Vagina (tissue), 2 donors: Measurements from ENCODE around the gene MT1E. TPM values are rescaled to one million over a fixed set of nuclear protein-coding genes. Genes with fewer than 3 reads are reported as not detected.
"Not testable (repeated sequence)": the region's sequence is repeated elsewhere in the genome, so short reads cannot be mapped to it uniquely, and the experiment has no call there.

Source experiments
- DNase-seq, 2 donors: peaks; one replicate each; pipeline ENCODE4 v3.0.0-alpha.2; 2017; ENCODE audit errors: extremely low spot score in 2 of 2
- H3K27ac ChIP-seq: fragments of 200-600 bp; sonication (generic); one replicate; pipeline ENCODE4 v1.5.1; 2019
- H3K27me3 ChIP-seq: fragments of 200-600 bp; sonication (generic); one replicate; pipeline ENCODE4 v1.5.1; 2019
- H3K36me3 ChIP-seq, 2 donors: fragments of 200-600 bp; sonication (generic); one replicate each; pipeline ENCODE4 v1.5.1; 2017 to 2019
- H3K4me1 ChIP-seq: fragments of 200-600 bp; sonication (generic); one replicate; pipeline ENCODE4 v1.5.1; 2019
- H3K4me3 ChIP-seq, 2 donors: fragments of 200-600 bp; sonication (generic); 1 replicate in 1 of 2; 2 replicates in 1 of 2; pipeline ENCODE4 v1.5.1; 2016 to 2019
- H3K9me3 ChIP-seq: fragments of 200-600 bp; sonication (generic); one replicate; pipeline ENCODE4 v1.5.1; 2019
- CTCF ChIP-seq, 3 experiments: fragments of 450-650 bp in 2 of 3; fragments of 200-600 bp in 1 of 3; sonication (generic) in 1 of 3; IDR thresholded peaks; one replicate each; pipeline ENCODE4 v1.5.1; 2017 to 2019; ENCODE audit warnings: antibody characterized with exemption in 3 of 3, mild to moderate bottlenecking in 2 of 3, moderate library complexity in 2 of 3
- POLR2A ChIP-seq, 2 donors: fragments of 450-650 bp; IDR thresholded peaks; one replicate each; pipeline ENCODE4 v1.6.1; 2017; ENCODE audit warnings: antibody characterized with exemption in 2 of 2, mild to moderate bottlenecking in 2 of 2, moderate library complexity in 2 of 2
- POLR2AphosphoS5 ChIP-seq, 2 donors: sonication (generic); formaldehyde crosslinking; IDR thresholded peaks; one replicate each; pipeline ENCODE4 v1.9.0; 2017; ENCODE audit warnings: antibody characterized with exemption in 2 of 2, mild to moderate bottlenecking in 2 of 2, low read depth in 1 of 2; ENCODE audit not compliant: insufficient read depth in 1 of 2
- intact Hi-C: fragments of 100-400 bp; cut with DNase I; formaldehyde crosslinking; loops from one replicate; pipeline ENCODE4 v1.15.1; 2023
- total RNA-seq: library from RNA; depleted of rRNA; stranded (reverse); fragments of >200 nt; gene quantifications from one replicate; pipeline ENCODE4 v1.2.3, GENCODE V29; 2016

MT1E gene
- total RNA-seq, 1 donor from 2014 or later = 564 TPM

GRCh38 chr16:56667581-56668571 is 42.3 kb downstream of the MT1E start, which contains the start of gene MT1G:
Gene MT1G (minus strand): TSS chr16:56668065. CDS start chr16:56667993, 72 bp downstream.
- no peaks in the 10 kb centered on the region for H3K27me3 ChIP-seq

GRCh38 chr16:56669005-56669839 is 43.6 kb downstream of the MT1E start, which contains the start of gene MT1H:
Gene MT1H (plus strand): TSS chr16:56669814. CDS start chr16:56669885, 71 bp downstream.
- no peak for DNase-seq
- no peak within 1 kb of the TSS for H3K27ac ChIP-seq

More at GRCh38 chr16:56667581-56668571, 42.3 kb downstream of the MT1E start, which contains the start of gene MT1G:
- H3K27ac ChIP-seq = no peak within 1 kb of the TSS
- peak within 1 kb of the TSS in 1 of 2 donors; percentile 21 for H3K4me3 ChIP-seq
- DNase-seq = no peak
- no peaks in the 10 kb centered on the region for H3K9me3 ChIP-seq
- TF ChIP-seq POLR2AphosphoS5 (IDR thresholded peaks at IDR 0.05; ENCODE audit: insufficient read depth in 1 of 2, low read depth in 1 of 2) (peak in 1 of 2 donors; percentile 51), CTCF (IDR thresholded peaks at IDR 0.05) (no peak)
- no peaks in the 10 kb centered on the region for H3K36me3 ChIP-seq
- intact Hi-C loops = no loop called here
- H3K4me1 ChIP-seq = peaks cover 27% of the 10 kb centered on the region

DNA sequence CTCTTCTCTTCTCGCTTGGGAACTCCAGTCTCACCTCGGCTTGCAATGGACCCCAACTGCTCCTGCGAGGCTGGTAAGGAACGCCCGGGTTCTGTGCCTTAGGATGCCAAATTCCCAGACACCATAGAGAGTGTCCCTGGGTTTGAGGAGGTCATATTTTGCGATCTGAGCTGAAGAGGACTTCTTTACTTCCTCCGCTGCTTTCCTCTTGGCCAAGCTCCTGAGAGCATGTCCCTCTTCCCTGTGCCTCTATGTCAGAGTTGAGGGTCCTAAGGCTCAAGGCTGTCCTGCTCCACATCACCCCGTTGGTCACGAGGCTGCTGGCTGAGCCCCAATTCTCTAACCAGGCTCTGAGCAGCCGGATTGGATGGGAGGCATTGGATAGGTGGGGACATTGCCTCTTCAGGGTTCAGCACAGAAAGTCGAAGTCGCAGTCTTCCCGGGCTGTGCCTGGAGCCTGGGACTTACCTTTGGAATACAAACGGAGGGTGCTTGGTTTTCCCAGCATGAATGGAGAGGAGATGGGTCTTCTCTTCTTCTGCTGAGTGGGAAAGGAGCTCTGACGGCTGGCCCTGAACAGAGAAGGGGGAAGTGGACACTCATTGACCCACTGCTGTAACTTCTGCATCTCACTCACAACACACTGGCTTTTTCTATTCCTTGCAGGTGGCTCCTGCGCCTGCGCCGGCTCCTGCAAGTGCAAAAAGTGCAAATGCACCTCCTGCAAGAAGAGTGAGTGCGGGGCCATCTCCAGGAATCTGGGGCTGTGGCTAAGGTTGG is 44.4 kb downstream of the MT1E start:
- intact Hi-C loops = no loop called here
- no peaks in the 10 kb centered on the region for H3K27me3 ChIP-seq
- no peak overlapping the region for H3K4me3 ChIP-seq
- H3K9me3 ChIP-seq = no peaks in the 10 kb centered on the region
- DNase-seq = no peak
- no peak overlapping the region for H3K27ac ChIP-seq
- TF ChIP-seq POLR2A (IDR thresholded peaks at IDR 0.05) (no peak), CTCF (IDR thresholded peaks at IDR 0.05) (no peak), POLR2AphosphoS5 (IDR thresholded peaks at IDR 0.05; ENCODE audit: insufficient read depth in 1 of 2, low read depth in 1 of 2) (no peak)
- H3K36me3 ChIP-seq = no peaks in the 10 kb centered on the region
- peaks cover 23% of the 10 kb centered on the region for H3K4me1 ChIP-seq

More at GRCh38 chr16:56669005-56669839, 43.6 kb downstream of the MT1E start, which contains the start of gene MT1H:
- no peak for TF ChIP-seq POLR2A (IDR thresholded peaks at IDR 0.05)
- TF ChIP-seq CTCF (IDR thresholded peaks at IDR 0.05) = no peak
- TF ChIP-seq POLR2AphosphoS5 (IDR thresholded peaks at IDR 0.05; ENCODE audit: insufficient read depth in 1 of 2, low read depth in 1 of 2) = no peak
- no peaks in the 10 kb centered on the region for H3K27me3 ChIP-seq
- peaks cover 23% of the 10 kb centered on the region for H3K4me1 ChIP-seq
- intact Hi-C loops = no loop called here
- H3K36me3 ChIP-seq = no peaks in the 10 kb centered on the region
- H3K4me3 ChIP-seq = peak within 1 kb of the TSS in 1 of 2 donors; percentile 16
- no peaks in the 10 kb centered on the region for H3K9me3 ChIP-seq

DNA sequence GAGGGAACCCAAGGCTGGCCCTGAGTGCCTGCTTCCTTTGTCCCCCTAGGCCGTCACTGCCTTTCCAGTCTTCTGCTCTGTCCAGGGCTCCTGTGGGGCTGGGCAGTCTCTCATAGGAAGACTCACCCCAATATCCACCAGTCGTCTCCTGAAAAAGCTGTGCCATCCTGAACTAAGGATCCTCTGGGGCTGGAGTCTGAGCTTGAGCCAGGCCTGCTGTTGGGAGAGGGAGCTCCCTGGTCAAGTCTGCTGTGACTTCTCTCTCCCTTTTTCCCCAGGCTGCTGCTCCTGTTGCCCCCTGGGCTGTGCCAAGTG is 45.0 kb downstream of the MT1E start:
- TF ChIP-seq POLR2AphosphoS5 (IDR thresholded peaks at IDR 0.05; ENCODE audit: insufficient read depth in 1 of 2, low read depth in 1 of 2) (no peak), POLR2A (IDR thresholded peaks at IDR 0.05) (no peak), CTCF (IDR thresholded peaks at IDR 0.05) (no peak)
- H3K9me3 ChIP-seq = no peaks in the 10 kb centered on the region
- H3K27me3 ChIP-seq = no peaks in the 10 kb centered on the region
- DNase-seq = no peak
- no peak overlapping the region for H3K27ac ChIP-seq
- no peaks in the 10 kb centered on the region for H3K36me3 ChIP-seq
- H3K4me3 ChIP-seq = no peak overlapping the region
- intact Hi-C loops = no loop called here
- peaks cover 25% of the 10 kb centered on the region for H3K4me1 ChIP-seq

GRCh38 chr16:56671691-56672090 is 46.1 kb downstream of the MT1E start:
- intact Hi-C loops, DNase-seq, H3K27me3 ChIP-seq, H3K9me3 ChIP-seq, H3K36me3 ChIP-seq, H3K27ac ChIP-seq, H3K4me3 ChIP-seq: not testable (repeated sequence)
- H3K4me1 ChIP-seq = peaks cover 33% of the 10 kb centered on the region

DNA sequence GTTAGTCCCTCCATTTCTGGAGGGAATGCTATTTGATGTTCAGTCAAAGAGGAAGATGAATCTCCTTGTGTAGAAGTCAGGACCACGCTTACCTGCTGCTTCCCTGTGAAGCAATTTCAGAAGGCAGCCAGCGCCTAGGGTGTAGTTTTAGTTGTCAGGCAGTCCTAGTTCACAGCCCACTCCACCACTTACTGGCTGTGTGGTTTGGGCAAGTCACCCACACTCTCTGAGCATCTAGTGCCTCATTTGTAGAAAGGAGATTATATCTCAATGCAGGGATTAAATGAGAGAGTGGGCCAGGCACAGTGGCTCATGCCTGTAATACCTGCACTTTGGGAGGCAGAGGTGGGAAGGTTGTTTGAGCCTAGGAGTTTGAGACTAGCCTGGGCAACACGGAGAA is 46.6 kb downstream of the MT1E start:
- H3K36me3 ChIP-seq, intact Hi-C loops, H3K4me3 ChIP-seq, H3K27me3 ChIP-seq, DNase-seq, H3K27ac ChIP-seq, H3K9me3 ChIP-seq: not testable (repeated sequence)
- peaks cover 33% of the 10 kb centered on the region for H3K4me1 ChIP-seq
